Activated naive CD4-positive, alpha-beta T cell treated with anti-CD3 and anti-CD28 coated beads, Interleukin-2, amount 50 U/mL, for 16 hours (primary cell): ENCODE measurements around the gene METTL26.

Source experiments
- DNase-seq: peaks from one replicate; pipeline ENCODE4 v3.0.0-alpha.2; 2020

METTL26 gene

DNA sequence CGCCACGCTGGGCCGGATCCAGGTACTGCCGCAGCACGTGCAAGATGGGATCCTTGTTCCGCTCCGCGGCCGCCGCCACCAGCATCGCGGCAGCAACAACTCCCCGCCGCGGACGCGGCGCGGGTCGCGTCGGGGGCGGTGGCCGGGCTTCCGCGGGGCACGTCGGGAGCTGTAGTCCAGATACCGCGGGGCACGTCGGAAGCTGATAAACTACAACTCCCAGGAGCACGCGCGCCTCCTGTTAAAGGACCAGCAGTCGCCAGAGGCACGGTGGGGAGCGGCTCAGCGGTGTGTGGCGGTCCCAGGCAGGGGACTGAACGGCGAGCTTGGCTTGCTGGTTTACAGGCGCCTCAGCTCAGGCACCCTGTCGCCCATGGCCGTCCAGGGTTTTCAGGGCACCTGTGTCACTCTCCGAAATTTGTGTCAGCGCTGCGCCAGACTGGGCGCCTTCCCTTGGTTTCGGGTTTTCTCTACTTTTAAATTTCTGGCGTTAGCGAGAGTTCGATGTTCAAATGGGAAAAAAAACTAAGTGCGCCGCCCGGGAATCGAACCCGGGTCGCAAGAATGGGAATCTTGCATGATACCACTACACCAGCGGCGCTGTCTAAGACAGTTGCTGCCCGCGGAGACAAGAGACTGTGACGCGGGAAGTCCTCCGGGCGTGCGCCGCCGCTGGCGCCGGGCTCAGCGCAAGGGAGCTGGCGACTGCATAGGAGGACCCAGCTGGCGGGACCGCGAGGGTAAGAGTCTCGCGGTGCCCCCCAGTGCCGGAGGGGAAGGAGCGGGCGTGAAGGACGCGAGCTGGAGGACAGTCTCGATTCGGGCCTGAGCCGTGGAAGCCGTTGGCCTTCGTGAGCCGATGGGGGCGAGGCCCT, at the start of gene METTL26:
TSS of gene METTL26 (minus strand) at position 100 of the 875 bp plus-strand sequence. CDS start at position 85, 15 bp downstream.
- peak; percentile 93 for DNase-seq

DNA sequence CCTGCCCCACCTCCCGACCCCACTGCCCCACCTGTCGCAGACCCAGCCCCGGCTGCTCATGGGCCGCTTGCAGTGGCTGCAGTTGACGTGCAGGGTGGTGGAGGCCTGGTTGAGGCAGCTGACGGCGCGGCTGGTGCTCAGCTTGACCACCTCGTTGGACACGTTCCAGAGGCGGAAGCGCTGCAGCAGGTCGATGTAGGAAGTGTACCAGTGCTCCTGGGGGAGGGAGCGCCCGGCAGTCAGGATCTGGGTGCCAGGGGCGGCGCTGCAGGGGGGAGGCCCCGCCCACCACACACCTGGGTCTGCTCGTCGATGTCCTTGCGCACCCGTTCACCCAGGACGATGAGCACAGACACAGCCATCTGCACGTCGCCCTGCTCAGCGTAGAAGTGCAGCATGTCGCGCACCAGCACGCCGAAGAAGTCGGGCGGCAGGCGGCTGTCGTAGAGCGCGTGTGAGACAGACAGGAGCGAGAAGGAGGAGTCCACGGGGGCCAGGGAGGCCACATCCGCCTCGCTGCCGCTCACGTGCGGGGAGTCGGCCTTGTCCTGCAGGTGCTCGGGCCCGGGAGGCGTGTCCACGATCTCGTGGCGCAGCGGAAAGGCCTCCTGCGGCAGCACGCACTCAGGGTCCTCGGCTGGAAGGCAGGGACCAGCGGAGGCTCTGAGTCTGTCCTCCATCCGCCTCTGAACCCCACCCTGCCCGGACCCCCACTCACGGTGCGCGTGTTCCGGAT, 49.0 kb upstream of the METTL26 start:
- no peak for DNase-seq

DNA sequence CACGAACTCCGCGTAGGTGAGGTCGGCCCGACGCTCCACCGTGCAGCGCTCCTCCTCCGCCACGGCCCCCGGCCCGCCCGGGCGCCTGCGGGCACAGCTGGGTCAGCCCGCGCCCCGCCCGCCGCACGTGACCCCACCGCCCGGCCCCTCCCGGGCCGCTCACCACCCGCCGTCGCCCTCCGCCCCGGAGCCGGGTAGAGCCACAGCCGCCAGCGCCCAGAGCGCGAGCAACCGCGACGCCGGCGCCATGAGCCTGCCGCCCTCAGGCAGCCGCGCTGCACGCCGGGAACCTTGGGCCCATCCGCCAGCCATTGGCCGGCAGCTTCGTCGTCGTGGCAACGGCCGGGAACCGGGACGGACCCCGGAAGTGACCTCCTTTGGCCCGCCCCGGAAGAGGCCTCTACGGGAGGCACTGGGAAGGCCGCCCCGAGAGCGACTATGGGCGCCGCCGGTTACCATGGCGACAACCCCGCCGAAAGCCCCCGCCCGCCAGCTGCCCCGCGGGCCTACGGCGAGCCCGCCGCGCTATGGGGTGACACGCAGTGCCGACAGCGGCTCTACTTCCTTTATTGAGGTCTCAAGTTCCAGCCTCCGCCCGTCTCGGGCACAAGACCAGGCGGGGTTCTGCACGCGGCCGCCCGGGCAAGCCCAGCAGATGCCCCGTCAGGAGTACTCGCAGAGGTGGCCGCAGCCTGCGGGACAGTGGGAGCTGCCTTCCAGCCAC, 48.1 kb upstream of the METTL26 start, which contains the start of gene JMJD8:
TSS of gene JMJD8 (minus strand) at position 264 of the 724 bp plus-strand sequence. CDS start at position 249, 15 bp downstream.
- DNase-seq = peak; percentile 99

DNA sequence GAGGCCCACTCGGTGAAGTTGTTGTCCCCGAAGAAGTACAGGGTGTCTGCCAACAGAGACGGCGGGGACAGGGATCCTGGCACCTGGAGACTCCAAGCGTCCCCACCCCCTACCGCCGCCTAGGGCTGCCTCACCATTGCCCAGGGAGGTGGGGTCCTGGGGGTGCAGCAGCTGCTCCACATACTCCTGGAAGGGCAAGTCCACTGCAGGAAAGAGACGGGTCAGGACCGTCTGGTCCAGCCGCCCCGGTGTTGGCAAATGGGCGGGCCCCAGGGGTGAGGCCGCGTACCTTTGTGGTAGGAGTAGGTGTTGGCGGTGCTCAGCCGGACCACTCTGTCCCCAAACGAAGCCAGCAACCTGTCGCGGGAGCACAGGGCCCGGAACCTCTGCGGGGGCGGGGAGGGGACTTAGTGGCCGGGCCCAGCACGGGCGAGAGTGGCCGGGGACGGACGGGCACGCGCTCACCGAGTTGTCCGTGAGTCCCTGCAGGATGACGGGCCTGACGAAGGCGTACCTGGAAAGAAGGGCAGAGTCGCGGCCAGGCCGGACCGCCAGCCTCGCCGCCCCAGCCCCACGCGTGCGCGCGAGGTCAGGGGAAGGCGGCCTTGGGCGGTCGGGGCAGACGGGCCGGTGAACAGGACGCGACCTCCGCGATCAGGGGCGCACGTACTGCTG, 47.4 kb upstream of the METTL26 start:
- DNase-seq = no peak

DNA sequence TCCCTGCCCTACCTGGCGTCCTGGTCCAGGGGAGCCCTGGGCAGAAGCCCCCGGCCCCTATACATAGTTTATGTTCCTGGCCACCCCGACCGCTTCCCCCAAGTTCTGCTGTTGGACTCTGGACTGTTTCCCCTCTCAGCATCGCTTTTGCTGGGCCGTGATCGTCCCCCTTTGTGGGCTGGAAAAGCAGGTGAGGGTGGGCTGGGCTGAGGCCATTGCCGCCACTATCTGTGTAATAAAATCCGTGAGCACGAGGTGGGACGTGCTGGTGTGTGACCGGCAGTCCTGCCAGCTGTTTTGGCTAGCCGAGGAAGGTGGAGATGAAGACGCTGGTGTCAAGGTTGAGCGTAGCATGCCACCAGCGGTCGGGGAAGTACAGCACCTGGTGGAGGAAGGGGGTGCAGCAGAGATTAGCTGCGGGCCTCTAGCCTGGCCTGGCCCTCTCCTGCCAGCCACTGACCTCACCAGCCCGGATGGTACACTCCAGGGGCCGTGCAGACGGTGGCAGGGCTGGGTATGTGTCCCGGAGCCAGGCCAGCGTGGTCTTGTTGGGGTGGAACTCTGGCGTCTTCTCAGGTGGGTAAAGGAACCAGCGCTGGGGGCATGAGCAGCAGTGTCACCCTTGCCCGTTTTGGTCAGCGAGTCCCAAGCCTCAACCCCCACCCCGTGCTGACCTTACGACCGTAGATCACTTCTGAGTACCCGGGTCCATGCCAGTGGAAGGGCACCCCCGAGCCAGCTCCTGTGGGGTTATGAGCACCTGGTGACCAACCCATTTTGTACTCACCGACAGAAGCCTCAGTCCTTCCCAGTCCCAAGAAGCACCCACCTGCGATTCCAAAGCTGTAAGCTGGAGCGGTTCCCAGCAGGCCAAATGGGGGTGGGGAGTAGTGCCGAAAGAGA, 46.6 kb upstream of the METTL26 start:
- DNase-seq = no peak

DNA sequence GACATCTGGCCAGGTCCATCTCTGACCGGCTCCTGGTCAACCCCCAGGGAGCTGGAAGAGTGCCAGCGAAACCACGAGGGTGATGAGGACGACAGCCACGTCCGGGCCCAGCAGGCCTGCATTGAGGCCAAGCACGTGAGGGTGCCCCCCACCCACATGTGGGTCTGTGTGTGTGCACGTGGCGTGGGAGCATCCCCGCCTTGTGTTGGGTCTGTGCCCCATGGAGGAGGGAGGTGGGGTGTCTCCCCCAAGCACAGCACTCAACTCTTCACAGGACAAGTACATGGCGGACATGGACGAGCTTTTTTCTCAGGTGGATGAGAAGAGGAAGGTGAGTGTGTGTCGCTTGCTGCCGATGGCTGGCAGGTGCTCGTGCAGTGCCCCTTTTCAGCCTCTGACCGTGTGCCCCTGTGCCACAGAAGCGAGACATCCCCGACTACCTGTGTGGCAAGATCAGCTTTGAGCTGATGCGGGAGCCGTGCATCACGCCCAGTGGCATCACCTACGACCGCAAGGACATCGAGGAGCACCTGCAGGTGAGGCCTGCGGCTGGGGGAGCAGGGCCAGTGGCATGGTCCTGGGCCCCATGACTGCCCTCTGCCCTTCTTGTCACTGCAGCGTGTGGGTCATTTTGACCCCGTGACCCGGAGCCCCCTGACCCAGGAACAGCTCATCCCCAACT, 45.8 kb upstream of the METTL26 start:
- no peak for DNase-seq

DNA sequence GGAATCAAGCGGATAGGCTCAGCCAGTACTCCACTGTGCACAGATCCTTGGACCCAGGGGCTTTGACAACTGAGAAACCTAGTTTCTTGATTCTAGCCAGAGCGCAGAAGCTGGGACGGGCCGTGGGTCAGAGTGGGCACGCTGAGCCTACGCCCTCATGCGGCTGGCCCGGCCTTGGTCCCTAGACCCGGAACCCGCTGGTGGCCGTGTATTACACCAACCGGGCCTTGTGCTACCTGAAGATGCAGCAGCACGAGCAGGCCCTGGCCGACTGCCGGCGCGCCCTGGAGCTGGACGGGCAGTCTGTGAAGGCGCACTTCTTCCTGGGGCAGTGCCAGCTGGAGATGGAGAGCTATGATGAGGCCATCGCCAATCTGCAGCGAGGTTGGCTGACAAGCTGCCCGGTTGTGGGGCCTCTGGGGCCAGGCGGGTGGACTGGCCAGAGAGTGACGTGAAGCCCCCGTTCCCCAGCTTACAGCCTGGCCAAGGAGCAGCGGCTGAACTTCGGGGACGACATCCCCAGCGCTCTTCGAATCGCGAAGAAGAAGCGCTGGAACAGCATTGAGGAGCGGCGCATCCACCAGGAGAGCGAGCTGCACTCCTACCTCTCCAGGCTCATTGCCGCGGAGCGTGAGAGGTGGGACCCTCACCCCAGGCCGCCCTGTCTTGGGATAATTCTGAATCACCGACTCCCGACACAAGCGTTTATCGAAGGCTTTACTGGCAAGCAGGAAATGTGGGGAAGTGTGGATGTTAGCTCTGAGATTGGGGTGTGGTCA, 45.1 kb upstream of the METTL26 start:
- DNase-seq = no peak

DNA sequence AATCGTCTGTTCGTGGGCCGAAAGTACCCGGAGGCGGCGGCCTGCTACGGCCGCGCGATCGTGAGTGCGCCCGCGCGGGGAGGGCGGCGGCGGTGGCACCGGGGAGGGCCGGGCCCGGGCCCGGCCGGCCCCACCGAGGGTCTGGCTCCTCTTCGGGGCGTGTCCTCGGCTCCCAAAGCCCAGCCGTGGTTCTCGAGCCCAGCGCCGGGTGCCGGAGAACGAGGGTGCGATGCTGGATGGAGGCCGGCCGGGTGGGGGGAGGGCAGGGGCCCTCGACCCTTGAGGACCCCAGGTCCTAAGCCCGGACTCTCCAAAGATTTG, 44.5 kb upstream of the METTL26 start:
- no peak for DNase-seq

DNA sequence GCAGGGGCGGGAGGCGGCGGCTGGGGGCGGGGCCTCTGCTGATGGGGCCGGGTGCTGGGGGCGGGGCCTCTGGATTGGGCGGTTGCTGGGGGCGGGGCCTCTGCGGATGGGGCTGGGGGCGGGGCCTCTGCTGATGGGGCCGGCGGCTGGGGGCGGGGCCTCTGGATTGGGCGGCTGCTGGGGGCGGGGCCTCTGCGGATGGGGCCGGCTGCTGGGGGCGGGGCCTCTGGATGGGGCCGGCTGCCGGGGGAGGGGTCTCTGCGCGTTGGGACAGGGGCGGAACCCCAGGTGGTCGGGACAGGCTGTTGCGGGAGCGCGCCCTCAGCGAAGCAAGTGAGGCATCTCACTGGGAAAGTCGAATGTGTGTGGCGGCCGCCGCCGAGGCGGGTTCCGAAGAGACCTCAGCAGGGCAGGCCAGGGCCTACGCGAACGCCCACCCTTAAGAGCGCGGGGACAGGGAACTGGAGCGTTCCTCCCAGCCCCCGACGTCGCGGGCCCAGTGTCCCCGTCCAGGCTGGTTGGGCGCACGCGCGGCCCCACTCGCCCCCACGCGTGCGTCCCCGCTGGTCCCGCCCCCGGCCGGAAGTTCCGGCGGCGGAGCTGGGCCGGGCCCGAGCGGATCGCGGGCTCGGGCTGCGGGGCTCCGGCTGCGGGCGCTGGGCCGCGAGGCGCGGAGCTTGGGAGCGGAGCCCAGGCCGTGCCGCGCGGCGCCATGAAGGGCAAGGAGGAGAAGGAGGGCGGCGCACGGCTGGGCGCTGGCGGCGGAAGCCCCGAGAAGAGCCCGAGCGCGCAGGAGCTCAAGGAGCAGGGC, 43.9 kb upstream of the METTL26 start, which contains the start of gene STUB1:
TSS of gene STUB1 (plus strand) at position 597 of the 811 bp plus-strand sequence. CDS start at position 713, 116 bp downstream.
- DNase-seq = peak; percentile 89

DNA sequence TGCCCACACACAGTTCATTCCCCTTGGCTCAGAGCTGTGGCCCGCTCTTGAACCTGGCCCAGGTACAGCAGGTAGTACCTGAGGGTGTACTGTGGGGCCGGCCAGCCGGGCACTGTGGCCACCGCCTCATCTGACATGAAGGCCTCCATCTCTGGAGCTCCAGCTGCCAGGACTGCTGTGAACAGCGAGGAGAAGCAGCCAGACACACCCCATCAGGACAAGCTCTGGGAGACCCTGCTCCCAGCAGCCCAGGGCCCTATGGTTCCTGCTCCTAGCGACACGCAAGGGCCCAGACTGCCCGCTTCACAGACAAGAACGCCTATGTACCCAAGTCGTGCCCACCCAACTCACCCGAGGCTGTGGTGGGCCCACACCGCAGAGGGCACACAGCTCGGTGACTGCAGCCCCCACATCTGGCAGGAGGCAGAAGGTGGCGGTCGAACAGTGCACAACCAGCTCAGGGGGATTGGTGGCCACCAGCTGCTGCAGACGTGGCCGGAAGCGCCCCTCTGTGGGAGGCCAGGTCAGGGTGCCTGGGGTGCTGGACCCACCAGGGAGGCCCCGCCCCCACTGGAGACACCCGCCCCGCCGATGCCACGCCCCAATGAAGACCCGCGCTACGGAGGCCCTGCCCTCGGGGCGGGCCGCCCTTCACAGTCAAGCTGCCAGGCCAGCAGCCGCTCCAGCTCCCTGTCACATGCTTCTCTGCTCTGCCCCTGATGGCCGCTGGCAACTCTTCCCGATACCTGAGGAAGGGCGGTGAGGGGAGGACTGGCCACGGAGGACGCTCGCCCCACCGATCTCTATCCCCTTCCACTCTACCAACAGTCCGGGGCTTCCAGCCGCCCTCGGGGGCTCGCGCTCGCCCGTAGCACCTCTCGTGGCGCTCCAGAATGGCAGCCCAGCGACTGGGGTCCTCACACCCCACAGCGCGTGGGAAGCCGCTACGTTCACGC, 43.0 kb upstream of the METTL26 start:
- peak; percentile 59 for DNase-seq

DNA sequence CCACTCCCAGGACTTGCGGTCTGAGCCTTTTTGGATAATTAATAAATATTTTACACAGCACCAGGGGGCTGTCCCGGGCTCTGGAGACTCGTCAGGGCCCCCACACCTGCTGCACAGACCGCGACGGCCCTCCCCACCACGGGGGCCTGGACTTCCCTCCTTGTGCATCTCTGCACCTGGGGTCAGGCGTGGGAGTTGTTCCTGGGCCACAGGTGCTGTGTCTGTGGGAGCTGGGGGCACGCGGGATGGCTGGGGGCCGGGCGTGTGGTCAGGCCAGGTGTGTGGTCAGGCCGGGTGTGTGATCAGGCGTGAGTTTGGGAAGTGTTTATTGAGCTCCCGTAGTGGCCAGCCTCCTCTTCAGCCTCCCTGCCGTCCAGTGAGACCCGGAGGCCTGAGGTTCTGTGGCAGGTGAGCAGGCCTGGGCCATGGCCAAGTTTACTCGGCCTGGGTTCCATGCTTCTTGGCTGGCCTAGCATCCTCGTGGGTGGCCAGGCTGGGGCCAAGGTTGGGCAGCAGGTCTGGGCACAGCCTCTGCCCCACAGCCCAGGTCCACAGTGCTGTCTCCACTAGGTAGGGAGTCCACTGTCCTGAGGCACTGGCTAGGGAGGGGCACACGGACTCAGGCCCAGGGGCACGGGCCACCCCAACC, 42.2 kb upstream of the METTL26 start:
- DNase-seq = no peak

DNA sequence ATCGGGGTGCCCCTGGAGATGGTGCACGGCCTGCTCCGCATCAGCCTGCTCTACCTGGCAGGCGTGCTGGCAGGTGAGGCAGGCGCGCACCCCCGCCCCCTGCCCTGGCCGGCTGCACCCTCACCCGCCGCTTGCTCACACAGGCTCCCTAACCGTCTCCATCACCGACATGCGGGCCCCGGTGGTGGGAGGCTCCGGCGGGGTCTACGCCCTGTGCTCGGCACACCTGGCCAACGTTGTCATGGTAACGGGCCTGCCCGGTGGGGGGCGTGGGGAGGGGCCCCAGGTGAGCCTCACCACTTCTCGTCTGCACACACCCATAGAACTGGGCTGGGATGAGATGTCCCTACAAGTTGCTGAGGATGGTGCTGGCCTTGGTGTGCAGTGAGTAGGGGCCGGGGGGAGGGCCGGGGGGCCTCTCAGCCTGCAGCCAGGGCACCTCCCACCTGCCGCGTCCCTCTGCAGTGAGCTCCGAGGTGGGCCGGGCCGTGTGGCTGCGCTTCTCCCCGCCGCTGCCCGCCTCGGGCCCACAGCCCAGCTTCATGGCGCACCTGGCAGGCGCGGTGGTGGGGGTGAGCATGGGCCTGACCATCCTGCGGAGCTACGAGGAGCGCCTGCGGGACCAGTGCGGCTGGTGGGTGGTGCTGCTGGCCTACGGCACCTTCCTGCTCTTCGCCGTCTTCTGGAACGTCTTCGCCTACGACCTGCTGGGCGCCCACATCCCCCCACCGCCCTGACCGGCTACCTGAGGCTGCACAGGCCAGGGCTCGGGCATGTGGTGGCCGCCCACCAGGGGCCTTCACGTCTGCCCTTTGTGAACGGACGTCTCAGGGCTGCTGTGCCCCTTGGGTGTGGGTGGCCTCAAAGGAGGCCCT, 41.4 kb upstream of the METTL26 start:
- DNase-seq = no peak

DNA sequence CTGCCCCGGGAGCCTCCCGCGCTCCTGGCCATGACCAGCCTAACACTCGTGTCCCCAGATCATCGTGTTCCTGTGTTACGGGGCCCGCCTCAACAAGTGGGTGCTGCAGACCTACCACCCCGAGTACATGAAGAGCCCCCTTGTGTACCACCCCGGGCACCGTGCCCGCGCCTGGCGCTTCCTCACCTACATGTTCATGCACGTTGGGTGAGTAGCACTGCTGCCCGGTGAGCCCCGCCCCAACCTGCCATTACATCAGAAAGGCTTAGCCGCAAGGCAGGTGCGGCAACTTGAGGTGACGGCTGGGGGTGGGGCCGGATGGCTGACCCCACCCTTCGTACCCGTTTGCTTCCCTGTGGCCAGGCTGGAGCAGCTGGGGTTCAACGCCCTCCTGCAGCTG, 40.8 kb upstream of the METTL26 start:
- no peak for DNase-seq

DNA sequence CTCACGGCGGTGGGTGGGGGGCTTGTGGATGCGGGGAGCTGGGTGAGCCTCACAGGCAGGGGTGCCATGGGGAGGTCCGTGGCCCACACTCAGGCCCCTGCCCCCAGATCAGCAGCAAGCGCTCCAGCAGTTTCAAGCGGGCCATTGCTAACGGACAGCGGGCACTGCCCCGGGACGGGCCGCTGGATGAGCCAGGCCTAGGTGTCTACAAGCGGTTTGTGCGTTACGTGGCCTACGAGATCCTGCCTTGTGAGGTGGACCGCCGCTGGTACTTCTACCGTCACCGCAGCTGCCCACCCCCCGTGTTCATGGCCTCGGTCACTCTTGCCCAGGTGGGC, 40.4 kb upstream of the METTL26 start:
- DNase-seq = no peak

DNA sequence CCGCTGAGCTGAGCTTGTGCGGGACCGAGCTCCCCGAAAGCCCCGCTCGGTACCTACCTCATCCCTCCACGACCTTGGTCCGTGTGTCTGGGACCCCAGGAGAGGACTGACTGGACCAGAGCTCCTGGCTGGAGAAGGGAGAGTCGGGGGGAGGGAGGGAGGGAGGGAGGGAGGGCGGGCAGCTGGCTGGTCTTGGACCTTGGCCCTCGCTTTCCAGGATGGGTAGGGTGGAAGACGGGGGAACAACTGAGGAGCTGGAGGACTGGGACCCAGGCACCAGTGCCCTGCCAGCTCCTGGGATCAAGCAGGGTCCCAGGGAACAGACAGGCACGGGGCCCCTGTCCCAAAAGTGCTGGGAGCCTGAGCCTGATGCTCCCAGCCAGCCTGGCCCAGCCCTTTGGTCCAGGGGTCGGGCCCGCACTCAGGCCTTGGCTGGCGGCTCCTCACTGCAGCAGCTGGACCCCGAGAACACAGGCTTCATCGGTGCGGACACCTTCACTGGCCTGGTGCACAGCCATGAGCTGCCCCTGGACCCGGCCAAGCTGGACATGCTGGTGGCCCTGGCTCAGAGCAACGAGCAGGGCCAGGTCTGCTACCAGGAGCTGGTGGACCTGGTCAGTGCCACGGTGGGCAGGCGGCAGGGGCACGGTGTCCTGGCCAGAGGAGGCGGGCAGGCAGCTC, 39.9 kb upstream of the METTL26 start:
- no peak for DNase-seq
